Umbilical cord (tissue), 2 donors: ENCODE measurements around the gene METTL21A. TPM values are rescaled to one million over a fixed set of nuclear protein-coding genes. Genes with fewer than 3 reads are reported as not detected.
"Not testable (repeated sequence)": the region's sequence is repeated elsewhere in the genome, so short reads cannot be mapped to it uniquely, and the experiment has no call there.

Experiments
- DNase-seq: peaks from one replicate; pipeline ENCODE4 v3.0.0-alpha.2; 2015; ENCODE audit warnings: low spot score
- total RNA-seq: library from RNA; depleted of rRNA; stranded (reverse); fragments of >200 nt; gene quantifications from one replicate; pipeline ENCODE4 v1.2.3, GENCODE V29; 2014; ENCODE audit warnings: low replicate concordance; ENCODE audit not compliant: insufficient read depth

METTL21A gene
- total RNA-seq: 23.1 TPM

DNA sequence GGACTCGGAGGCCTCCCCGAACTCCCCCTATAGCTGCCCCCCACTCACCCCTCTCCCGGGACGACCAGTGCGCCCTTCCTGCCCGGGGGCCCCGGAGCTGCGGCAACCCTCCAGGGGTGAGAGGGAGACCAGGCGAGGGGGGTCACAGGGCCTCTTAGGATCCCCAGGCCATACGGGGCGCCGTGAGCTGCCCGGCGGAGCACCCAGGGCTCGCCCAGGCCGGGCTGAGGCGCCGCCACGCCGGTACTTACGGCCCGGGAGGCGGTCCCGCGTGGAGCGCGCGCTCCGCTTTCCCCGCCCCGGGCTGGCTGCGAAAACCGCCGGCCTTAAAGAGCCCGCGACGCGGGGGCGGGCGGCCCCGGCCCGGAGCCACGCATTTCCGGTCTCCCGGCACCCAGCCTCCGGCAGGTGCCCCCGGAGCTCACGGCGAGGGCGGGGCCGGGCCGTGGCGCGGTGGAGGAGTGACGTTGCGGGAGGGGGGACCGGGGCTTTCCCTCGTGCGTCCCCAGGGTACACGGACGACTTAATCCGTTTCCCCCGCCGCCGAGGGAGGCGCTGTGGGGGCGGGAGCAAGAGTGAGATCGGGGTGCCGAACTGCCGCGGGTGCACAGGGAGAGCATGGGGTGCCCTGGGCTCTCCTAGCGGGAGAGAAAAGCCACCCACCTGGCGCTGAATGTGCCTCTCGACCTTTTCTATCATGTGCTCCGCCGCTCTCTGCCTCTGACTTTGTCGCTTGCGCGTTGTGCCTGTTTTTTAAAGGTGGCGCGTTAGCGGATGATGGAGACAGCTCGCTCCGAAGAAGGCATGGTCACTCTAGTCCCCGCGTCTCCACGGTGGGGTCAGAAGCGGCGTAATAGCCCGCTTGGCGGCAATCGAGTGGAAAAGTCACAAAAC lies at the start of gene METTL21A:
TSS of gene METTL21A (minus strand) at position 381 of the 894 bp plus-strand sequence. CDS start 1,019 bp downstream, outside the sequence.
- peak; percentile 93 for DNase-seq

DNA sequence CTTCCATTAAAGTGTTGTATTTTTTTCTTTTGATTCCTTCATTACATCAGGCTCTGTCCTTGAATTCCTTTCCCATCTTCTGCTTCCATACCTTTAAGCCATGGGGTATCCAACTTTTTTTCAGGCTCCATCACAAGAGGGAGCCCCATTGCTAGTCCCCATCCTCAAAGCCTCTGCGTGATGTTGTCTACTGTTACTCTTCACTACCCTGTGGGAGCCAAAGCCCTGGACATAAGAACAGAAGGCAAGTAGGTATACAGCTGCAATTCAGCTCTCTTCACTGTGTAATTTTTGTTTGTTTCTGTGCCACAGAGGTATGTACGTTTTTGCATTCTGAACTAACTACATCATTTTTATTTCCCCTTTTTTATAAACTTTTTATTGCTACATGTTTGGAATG lies 49.6 kb upstream of the METTL21A start:
- no peak for DNase-seq

DNA sequence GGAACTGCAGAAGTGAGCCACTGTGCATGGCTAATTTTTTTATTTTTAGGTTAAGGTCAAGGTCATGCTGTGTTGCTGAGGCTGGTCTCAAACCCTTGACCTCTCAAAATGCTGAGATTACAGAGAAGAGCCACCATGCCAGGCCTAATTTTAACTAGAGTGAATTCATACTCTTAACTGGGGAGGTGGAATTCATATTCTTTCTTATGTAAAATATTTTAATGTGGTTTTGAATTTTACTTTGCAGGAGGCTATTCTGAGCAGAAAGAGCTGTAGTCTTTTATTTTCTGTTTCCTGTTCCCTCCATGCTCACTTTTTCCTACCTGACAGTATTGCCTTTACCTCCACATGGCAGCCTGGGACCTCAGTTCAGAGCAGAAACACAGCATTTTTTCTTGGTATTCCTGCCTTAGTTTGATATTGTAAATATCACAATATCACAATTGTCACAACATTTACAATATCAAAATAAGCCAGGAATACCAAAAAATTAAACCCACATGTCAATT lies 49.1 kb upstream of the METTL21A start:
- DNase-seq: no peak

DNA sequence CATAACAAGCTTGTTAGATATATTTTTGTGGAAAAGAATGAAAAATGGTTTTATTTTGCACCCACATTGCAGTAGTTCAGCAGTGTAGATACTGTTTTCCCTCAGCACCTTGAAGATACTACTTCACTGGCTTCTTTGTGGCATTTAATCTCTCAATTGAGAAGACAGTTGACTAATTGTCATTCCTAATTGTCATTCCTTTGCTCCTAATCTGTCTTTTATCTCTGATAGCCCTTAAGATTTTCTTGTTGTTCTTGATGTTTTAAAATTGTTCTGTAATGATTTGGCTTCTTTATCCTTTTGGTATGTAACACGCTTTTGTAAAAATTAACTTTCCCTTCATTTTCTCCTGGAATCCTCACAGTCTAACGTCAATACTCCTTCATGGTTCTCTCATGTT lies 48.2 kb upstream of the METTL21A start:
- no peak for DNase-seq

DNA sequence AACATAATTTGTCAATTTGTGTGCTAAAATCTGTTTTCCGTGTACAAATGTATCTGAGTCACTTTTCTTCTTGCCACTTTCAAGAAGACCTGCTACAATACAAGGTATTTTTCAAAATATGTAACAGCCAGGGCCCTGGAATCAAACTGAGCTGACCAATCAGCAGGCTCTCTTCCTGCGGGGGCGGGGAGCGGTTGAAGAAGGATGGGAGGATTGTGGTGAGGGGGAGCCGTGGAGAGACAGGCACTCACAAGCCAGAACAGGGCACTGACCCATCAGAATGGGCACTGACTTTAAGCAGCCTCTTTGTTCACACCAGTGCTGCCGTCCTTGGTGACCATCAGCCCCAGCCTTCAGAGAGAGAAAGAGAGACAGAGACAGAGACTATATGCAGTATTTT lies 45.7 kb upstream of the METTL21A start:
- DNase-seq: no peak

DNA sequence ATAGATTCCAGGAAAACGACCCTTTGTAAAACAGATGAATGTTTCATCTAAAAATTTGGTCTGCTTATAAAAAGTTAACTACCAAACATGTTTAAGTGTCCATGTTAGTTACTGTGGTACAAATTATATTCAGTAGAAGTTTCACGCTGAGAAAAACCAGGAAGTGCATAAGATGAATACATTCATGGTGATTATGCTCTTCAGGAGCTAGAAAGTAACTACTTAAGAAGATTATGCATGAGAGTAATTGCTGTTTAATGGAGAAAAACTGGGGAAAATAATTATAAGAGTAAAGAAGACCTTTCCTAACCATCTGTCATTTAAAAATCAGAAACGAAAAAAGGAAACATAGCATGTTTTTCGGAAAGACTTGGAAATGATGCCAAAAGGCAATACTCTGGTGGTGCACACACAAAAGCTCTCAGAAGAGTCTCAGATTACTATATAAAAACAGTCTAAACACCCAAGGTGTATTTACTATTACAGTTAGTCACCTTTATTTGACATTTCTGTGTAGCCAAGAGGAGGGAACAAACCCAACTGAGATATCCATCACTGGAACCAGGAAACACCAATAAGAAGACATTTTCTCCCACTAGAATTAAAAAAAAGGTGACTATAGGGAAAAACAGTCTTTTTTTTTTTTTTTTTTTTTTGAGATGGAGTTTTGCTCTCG lies 38.8 kb upstream of the METTL21A start:
- no peak for DNase-seq

DNA sequence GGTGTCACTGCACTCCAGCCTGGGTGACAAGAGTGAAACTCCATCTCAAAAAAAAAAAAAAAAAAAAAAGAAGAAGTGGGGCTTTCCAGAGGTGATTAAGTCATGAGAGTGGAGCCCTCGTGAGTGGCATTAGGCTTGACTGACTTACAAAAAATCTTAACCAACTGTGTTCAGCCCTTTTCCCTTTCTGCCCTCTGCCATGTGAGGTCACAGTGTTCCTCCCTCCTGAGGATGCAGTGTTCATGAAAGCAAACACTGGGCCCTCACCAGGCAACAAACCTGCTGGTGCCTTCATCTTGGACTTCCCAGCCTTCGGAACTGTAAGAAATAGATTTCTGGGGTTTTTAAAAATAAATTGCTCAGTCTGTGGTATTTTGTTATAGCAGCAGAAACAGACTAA lies 37.0 kb upstream of the METTL21A start:
- DNase-seq: no peak

DNA sequence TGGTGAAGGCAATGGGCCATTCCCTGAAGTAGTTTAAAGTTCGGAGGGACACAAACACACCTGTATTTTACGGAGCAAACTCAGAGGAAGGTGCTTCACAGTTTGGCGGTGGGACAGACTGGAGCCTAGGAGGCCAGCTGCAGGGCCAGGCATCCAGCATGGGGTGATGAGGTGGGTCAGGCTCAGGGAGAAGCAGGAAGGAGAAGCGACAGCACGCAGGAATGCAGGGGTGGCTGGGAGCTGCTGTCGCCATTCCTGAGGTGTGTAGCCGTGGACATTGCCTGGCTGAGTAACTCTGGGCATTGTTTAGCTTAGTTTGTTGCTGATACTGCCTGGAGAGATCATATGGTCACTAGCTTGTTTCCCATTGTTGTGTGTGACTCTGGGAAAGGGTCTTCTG lies 35.8 kb upstream of the METTL21A start:
- DNase-seq: no peak

DNA sequence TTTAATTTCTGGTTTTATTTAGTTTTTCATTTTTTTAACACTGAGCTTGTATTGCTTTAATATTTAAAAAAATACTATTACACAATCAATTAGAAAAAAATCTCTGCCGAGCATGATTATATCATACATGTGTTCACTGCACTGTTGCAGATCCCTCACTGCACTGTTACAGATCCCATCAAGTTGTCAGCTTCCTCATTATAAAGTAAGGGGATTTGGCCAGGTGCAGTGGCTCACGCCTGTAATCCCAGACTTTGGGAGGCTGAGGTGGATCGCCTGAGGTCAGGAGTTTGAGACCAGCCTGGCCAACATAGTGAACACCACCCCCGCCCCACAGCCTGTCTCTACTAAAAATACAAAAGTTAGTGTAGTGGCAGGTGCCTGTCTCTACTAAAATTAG lies 33.0 kb upstream of the METTL21A start:
- DNase-seq: no peak

DNA sequence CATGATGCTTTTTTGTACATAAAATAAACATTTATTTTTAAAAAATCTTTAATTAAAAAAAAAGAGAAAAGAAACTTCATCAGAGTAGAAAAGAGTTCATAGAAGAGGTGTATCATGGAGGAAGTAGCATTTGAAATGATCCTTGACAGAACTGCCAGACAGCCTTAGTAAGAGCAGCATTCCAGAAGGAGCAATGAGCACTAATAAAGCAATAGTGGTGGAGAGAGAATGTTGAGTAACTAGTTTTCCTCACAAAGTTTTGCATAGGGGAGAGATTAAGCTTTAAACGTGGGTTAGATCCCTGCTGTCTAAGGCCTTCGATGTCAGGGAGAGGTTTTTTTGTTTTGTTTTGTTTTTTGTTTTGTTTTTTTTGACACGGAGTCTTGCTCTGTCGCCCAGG lies 29.8 kb upstream of the METTL21A start:
- DNase-seq: peak; percentile 3

DNA sequence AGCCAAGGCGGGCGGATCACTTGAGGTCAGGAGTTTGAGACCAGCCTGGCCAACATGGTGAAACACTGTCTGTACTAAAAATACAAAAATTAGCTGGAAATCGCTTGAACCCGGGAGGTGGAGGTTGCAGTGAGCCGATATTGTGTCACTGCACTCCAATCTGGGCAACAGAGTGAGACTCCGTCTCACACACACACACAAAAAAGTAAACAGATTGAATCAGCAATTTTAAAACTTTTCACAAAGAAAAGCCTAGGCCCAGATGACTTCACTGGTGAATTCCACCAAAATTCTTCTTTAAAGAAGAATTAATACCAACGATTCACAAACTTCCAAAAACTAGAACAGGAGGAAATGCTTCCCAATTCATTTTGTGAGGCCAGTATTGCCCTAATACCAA lies 21.4 kb upstream of the METTL21A start:
- DNase-seq: not testable (repeated sequence)

DNA sequence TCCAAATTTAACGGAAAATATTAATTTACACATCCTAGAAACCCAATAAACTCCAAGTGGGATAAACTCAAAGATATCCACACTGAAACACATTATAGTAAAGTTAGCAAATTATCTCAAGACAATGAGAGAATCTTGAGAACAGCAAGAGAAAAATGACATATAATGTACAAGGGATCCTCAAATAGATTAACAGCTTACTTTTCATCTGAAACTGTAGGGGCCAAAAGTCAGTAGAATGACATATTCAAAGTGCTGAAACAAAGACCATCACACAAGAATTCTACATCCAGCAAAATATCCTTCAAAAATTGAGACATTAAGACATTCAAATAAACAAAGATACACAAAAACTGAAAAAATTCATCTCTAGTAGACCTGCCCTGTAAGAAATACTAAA lies 18.7 kb upstream of the METTL21A start:
- no peak for DNase-seq

DNA sequence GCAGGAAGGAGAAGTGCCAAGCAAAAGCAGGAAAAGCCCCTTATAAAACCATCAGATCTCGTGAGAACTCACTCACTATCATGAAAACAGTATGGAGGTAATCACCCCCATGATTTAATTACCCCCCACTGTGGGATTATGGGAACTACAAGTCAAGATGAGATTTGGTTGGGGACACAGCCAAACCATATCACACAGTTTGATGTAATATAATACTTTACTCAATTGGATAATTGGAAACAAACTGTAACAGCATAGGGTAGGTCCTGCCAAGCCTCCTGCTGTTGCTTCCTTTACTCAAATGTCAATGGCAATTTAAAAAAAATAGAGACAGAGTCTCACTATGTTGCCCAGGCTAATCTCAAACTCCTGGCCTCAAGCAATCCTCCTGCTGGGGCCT lies 15.5 kb upstream of the METTL21A start:
- DNase-seq: no peak

DNA sequence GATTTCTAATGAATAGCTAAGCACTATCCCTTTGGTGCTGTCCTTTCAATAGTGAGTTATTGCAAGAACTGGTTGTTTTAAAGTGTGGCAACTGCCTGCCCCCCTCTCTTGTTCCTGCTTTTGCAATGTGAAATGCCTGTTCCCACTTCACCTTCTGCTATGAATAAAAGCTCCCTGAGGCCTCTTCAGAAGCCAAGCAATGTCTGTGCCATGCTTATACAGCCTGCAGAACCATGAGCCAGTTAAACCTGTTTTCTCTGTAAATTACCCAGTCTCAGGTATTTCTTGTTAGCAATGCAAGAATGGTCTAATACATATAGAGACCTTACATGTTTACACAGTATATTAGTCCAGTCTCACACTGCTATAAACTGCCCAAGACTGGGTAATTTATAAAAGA lies 15.0 kb upstream of the METTL21A start:
- no peak for DNase-seq

DNA sequence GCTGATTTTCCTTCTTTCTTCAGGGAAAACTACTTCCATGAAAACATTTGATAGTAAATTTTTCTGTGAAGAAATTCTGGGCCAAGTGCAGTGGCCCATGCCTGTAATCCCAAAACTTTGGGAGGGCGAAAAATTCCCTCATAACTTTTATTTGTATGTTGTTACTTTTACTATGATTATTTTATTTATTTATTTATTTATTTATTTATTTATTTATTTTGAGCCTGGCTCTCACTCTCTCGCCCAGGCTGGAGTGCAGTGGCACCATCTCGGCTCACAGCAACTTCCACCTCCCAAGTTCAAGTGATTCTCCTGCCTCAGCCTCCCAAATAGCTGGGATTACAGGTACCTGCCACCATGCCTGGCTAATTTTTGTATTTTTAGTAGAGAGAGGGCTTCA lies 14.1 kb upstream of the METTL21A start:
- not testable (repeated sequence) for DNase-seq

DNA sequence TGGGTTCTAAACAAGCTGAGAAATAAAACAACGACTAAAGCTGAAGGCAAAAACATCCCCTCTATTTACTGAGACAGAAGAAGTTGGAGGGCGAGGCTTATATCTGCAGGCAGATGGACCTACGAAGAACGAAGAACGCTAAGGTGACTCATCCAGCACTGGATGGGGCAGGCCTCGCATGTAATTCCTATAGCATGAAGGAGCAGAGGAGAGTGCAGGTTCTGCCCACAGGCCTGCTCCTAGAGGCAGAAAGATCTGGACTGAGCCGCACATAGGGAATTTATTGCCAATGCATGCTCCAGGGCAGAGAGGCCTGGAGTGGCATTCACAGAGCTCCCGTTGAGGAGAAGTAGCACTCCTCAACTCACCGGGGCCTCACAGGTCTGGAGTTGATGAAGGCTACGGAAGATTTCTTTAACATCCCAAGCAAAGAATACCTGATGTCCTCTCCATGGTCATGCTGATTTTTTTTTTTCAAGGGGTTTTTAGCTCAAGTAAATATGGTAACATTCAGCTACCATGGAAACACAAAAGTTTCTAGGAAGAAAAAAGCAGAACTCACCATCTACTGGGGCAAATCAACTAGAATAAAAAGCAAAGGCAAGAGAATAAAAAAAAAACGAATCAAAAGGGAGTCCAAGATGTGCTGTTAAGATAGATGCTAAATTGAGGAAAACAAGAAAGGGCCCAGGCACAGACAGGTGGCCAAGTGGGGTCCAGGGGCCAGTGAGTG lies 10.4 kb upstream of the METTL21A start:
- peak; percentile 22 for DNase-seq

DNA sequence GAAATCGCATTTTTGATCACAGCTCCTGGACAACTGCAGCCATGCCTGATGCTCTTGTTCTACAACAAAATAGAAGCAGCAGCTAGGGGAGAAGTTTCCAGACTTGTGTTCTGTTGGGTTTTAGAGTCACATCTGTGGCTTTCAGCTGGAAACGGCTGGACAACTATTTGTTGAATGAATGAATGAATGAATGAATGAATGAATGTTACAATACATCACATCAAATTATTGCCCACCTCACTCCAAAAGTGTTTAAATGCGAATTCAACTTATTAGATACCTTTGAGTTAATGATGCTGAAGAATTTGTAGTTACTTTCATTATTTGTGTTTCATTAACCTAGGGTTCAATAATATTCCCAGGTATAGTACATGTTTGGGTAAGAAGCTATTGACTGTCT lies 8.5 kb upstream of the METTL21A start:
- no peak for DNase-seq

DNA sequence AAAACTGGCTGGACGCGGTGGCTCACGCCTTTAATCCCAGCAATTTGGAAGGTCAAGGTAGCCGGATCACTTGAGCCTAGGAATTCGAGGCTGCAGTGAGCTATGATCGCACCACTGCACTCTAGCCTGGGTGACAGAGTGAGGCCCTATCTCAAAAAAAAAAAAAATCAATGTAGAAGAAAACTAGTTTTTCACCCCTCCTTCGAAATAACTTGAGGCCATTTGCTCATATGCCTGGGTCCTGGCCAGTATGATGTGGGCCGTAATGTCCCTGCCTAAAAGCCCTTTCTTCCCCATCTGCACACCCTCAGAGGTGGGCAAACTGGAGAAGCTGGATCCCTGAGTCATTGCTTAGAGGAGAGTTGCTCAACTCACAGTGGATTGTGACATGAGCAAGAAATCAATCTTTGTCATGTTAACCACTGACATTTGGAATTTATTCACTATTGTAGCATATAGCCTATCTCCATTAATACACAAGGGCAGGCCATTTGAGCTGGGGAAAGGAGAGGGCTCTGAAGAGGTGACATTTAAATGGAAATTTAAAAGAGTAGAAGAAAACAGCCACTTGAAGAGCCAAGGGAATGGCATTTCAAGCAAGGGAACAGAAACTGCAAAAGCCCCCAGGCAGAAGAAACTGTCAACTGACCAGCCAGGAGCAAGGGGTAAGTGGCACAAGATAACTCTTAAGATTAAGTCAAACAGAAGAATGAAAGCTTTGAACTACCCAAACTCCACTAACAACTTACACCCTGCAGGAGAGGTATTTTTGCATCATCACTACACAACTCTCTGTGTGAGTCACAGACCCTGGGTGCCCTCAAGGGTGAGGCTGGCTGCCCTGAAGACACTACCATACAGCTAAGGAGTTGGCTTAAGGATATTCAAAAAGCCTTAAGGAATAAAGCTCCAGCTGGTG lies 7.6 kb upstream of the METTL21A start:
- peak; percentile 11 for DNase-seq

DNA sequence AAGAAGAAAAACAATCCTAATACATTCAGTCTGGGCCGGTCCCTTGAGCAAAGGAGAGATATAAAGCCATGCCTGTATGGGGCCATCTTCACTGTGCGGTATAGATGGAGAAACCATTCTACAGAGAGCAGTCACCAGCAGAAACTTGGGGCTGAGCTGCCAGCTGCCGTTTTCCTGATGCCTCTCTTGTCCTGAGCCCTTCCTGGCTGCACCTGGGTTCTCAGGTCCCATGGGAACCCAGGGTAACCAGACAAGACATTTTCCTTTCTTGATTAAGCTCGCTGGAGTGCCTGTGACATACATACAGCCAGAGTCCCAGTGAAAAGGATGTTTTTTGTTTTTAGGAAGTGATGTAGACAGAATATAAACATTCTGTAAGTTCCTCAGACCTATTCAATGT lies 5.3 kb upstream of the METTL21A start:
- no peak for DNase-seq

DNA sequence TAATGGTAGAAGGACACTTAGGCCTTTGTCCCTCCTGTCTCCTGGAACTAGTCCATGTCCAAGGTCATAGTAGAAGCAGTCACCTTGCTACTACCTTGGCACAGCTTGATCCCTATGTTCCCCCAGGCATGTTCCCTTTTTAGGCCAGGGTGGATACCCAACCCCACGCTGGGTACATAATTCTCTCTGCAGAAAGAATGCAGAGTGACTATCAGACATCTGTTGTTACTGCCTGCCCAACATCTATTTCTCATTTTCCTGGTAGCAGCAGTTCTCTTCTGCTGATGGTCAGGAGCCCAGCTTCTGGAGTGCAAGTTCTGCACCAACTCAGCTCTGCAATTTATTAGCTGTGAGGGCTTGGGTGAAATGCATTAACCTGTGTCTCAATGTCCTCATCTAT lies 4.4 kb upstream of the METTL21A start:
- DNase-seq: no peak
